Cardiac fibroblast (primary cell): Measurements from ENCODE around the gene ABRACL.

Source experiments
- DNase-seq, 2 donors: peaks; one replicate each; pipeline versions ENCODE4 v3.0.0 to v3.0.0-alpha.2; 2010; ENCODE audit warnings: low read depth in 2 of 2
- H3K4me3 ChIP-seq, 2 donors: replicated peaks in 1 of 2; 1 replicate in 1 of 2; 2 replicates in 1 of 2; pipeline ENCODE4 v1.5.1; 2011; ENCODE audit warnings: low read depth in 2 of 2, low read length in 2 of 2, mild to moderate bottlenecking in 2 of 2, moderate library complexity in 1 of 2
- CTCF ChIP-seq: IDR thresholded peaks from one replicate; pipeline ENCODE4 v1.5.1; 2011; ENCODE audit warnings: low read depth, mild to moderate bottlenecking, low read length, inconsistent platforms

Gene ABRACL

GRCh38 chr6:139053382-139053781 lies 24.8 kb downstream of the ABRACL start:
- no peak for TF ChIP-seq CTCF
- DNase-seq = no peak

GRCh38 chr6:139054001-139054400 lies 25.5 kb downstream of the ABRACL start:
- no peak for DNase-seq
- no peak for TF ChIP-seq CTCF
- H3K4me3 ChIP-seq = no peak overlapping the region

More at GRCh38 chr6:139053382-139053781, 24.8 kb downstream of the ABRACL start:
- H3K4me3 ChIP-seq = no peak overlapping the region

GRCh38 chr6:139055709-139056108 lies 27.2 kb downstream of the ABRACL start:
- no peak overlapping the region for H3K4me3 ChIP-seq
- no peak for DNase-seq

GRCh38 chr6:139058029-139058428 lies 29.5 kb downstream of the ABRACL start:
- DNase-seq = no peak
- no peak for TF ChIP-seq CTCF
- no peak overlapping the region for H3K4me3 ChIP-seq

More at GRCh38 chr6:139055709-139056108, 27.2 kb downstream of the ABRACL start:
- TF ChIP-seq CTCF = no peak

GRCh38 chr6:139060332-139060731 lies 31.8 kb downstream of the ABRACL start:
- TF ChIP-seq CTCF = no peak
- peak; percentile 73 to 83 for DNase-seq
- no peak overlapping the region for H3K4me3 ChIP-seq

- peak in 1 of 2 donors; percentile 47 for DNase-seq
- H3K4me3 ChIP-seq = no peak overlapping the region
- no peak for TF ChIP-seq CTCF
These were observed 34.5 kb downstream of the ABRACL start for GRCh38 chr6:139062932-139063646.
